PC-3 (cell line): ENCODE measurements around the gene KNG1. TPM values are rescaled to one million over a fixed set of nuclear protein-coding genes. Genes with fewer than 3 reads are reported as not detected.

Experiments
- ATAC-seq: fragments of 200-7000 bp; cut with Tn5 transposase; 2 replicates; pipeline ENCODE4 v1.9.1; 2020; ENCODE audit warnings: mild to moderate bottlenecking, moderate library complexity
- BruUV-seq: library from RNA; stranded (reverse); fragments of 400-500 nt; replicated peaks from 2 replicates; lab custom pipeline; 2021; lab: Mats Ljungman, UMichigan
- CTCF ChIA-PET: fragments of 300-600 bp; sonication (Branson Sonifier 250); formaldehyde crosslinking; loops from one replicate; lab custom pipeline; 2022; ENCODE audit warnings: antibody characterized with exemption; lab: Charles Lee
- POLR2A ChIA-PET: fragments of 300-600 bp; sonication (Branson Sonifier 250); formaldehyde crosslinking; loops from one replicate; lab custom pipeline; 2022; ENCODE audit warnings: antibody characterized with exemption; ENCODE audit not compliant: unreplicated experiment; lab: Charles Lee
- DNase-seq: peaks from one replicate; pipeline ENCODE4 v3.0.0-alpha.2; 2015
- H2AFZ ChIP-seq: fragments of 300-600 bp; sonication (generic); 2 replicates; pipeline ENCODE4 v1.6.0; 2016; ENCODE audit warnings: antibody characterized with exemption, low read length
- H3F3A ChIP-seq: fragments of 300-600 bp; sonication (generic); one replicate; pipeline ENCODE4 v1.6.0; 2017; ENCODE audit warnings: antibody characterized with exemption, low read length, control low read depth, mild to moderate bottlenecking; ENCODE audit not compliant: unreplicated experiment
- H3K27ac ChIP-seq: fragments of 300-600 bp; sonication (generic); 2 replicates; pipeline ENCODE4 v1.5.1; 2016; ENCODE audit warnings: mild to moderate bottlenecking, low read length
- H3K27me3 ChIP-seq: fragments of 300-600 bp; sonication (generic); 2 replicates; pipeline ENCODE4 v1.6.1; 2016; ENCODE audit warnings: low read length, mixed read lengths
- H3K36me3 ChIP-seq: fragments of 300-600 bp; sonication (generic); 2 replicates; pipeline ENCODE4 v1.6.1; 2016; ENCODE audit warnings: low read depth, mixed run types, low read length, mixed read lengths
- H3K4me1 ChIP-seq: fragments of 300-600 bp; sonication (generic); 2 replicates; pipeline ENCODE4 v1.5.1; 2016; ENCODE audit warnings: low read length; ENCODE audit not compliant: insufficient read depth
- H3K4me2 ChIP-seq: fragments of 300-600 bp; sonication (generic); 2 replicates; pipeline ENCODE4 v1.6.0; 2016; ENCODE audit warnings: low read length
- H3K4me3 ChIP-seq: fragments of 300-600 bp; sonication (generic); 2 replicates; pipeline ENCODE4 v1.5.1; 2016; ENCODE audit warnings: mild to moderate bottlenecking, low read length, mixed read lengths
- H3K79me2 ChIP-seq: fragments of 300-600 bp; sonication (generic); 2 replicates; pipeline ENCODE4 v1.6.1; 2017; ENCODE audit warnings: low read length, mixed read lengths
- H3K9ac ChIP-seq: fragments of 300-600 bp; sonication (generic); 2 replicates; pipeline ENCODE4 v1.6.0; 2016; ENCODE audit warnings: mild to moderate bottlenecking, low read length
- H3K9me2 ChIP-seq: fragments of 300-600 bp; sonication (generic); replicated peaks from 2 replicates; pipeline ENCODE4 v1.6.1; 2016; ENCODE audit warnings: mixed run types, low read length, mixed read lengths
- H3K9me3 ChIP-seq: fragments of 300-600 bp; sonication (generic); 2 replicates; pipeline ENCODE4 v1.6.1; 2016; ENCODE audit warnings: low read length, mixed read lengths
- H4K20me1 ChIP-seq: fragments of 300-600 bp; sonication (generic); 2 replicates; pipeline ENCODE4 v1.6.1; 2016; ENCODE audit warnings: low read length, mixed read lengths
- CTCF ChIP-seq: fragments of 300-600 bp; sonication (generic); conservative IDR thresholded peaks from 2 replicates; pipeline ENCODE4 v1.5.1; 2017; ENCODE audit warnings: antibody characterized with exemption, low read depth, mild to moderate bottlenecking, low read length
- EZH2 ChIP-seq: fragments of 300-600 bp; sonication (generic); IDR thresholded peaks from one replicate; pipeline ENCODE4 v1.6.1; 2017; ENCODE audit warnings: antibody characterized with exemption, mild to moderate bottlenecking, low read length; ENCODE audit not compliant: unreplicated experiment
- EZH2phosphoT487 ChIP-seq: fragments of 300-600 bp; sonication (generic); IDR thresholded peaks from 2 replicates; pipeline ENCODE4 v1.6.1; 2018; ENCODE audit warnings: mild to moderate bottlenecking, antibody characterized with exemption, low read length, borderline replicate concordance
- intact Hi-C: fragments of 100-400 bp; cut with micrococcal nuclease; formaldehyde crosslinking; loops from 2 replicates; pipeline ENCODE4 v1.9.0; 2023
- total RNA-seq: library from RNA; depleted of rRNA; stranded (reverse); fragments of >200 nt; gene quantifications from 2 replicates; pipeline ENCODE4 v1.2.3, GENCODE V29; 2014

The KNG1 gene
- total RNA-seq, 1 experiment from 2014 or later, result not detected

DNA sequence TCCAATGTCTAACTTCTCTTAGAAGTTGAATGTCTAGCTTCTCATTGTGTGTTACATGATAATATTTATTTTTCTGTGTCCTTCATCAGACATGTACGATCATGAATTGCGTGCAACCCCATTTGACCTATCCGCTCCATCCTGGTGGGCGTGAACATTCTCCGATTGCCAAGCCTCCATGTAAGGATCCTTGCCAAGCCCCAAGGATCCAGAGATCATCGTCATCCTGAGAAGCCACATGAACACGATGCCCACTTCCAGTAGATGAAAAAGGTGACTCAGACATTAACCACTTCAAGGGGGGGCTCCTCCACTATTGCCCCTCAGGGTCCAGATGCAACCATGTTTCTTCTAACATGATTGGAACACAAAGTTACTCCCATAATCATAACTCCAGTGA is 25.5 kb upstream of the KNG1 start:
- H3K79me2 ChIP-seq, result no peaks in the 10 kb centered on the region
- no TSS peak for BruUV-seq
- no peaks in the 10 kb centered on the region for H3K9me3 ChIP-seq
- intact Hi-C loops, result no loop called here
- no peak for TF ChIP-seq EZH2
- no peak for TF ChIP-seq CTCF
- TF ChIP-seq EZH2phosphoT487, result no peak
- no peak overlapping the region for H3K4me2 ChIP-seq
- H4K20me1 ChIP-seq, result no peaks in the 10 kb centered on the region
- POLR2A ChIA-PET, result no interaction called here
- H3K4me1 ChIP-seq, result peaks cover 29% of the 10 kb centered on the region
- no peak overlapping the region for H2AFZ ChIP-seq
- H3K27me3 ChIP-seq, result no peaks in the 10 kb centered on the region
- H3K9me2 ChIP-seq, result no peaks in the 10 kb centered on the region; the same call in 1 of the 2 replicates
- H3K4me3 ChIP-seq, result no peak overlapping the region
- CTCF ChIA-PET, result no interaction called here
- H3K36me3 ChIP-seq, result no peaks in the 10 kb centered on the region
- H3K9ac ChIP-seq, result no peak overlapping the region
- ATAC-seq (no peak), DNase-seq (no peak)
- H3F3A ChIP-seq, result no peaks in the 10 kb centered on the region
- H3K27ac ChIP-seq, result no peak overlapping the region

- CTCF ChIA-PET, result no interaction called here
Measured at GRCh38 chr3:186693843-186694242, 23.3 kb upstream of the KNG1 start.

More at GRCh38 chr3:186693843-186694242, 23.3 kb upstream of the KNG1 start:
- POLR2A ChIA-PET, result no interaction called here
- Histone ChIP-seq H3K9me3 (no peaks in the 10 kb centered on the region), H2AFZ (no peak overlapping the region), H3F3A (no peaks in the 10 kb centered on the region), H3K27ac (peak overlapping the region; percentile 78), H3K27me3 (no peaks in the 10 kb centered on the region), H3K4me2 (no peak overlapping the region), H3K36me3 (no peaks in the 10 kb centered on the region), H3K9ac (no peak overlapping the region), H3K9me2 (no peaks in the 10 kb centered on the region; the same call in 1 of the 2 replicates), H4K20me1 (no peaks in the 10 kb centered on the region), H3K4me1 (peaks cover 29% of the 10 kb centered on the region), H3K4me3 (no peak overlapping the region), H3K79me2 (no peaks in the 10 kb centered on the region)
- TF ChIP-seq EZH2, result no peak
- TF ChIP-seq CTCF, result no peak
- TF ChIP-seq EZH2phosphoT487, result no peak
- peak; percentile 9 for DNase-seq
- no TSS peak for BruUV-seq
- intact Hi-C loops, result no loop called here
- peak; percentile 9; the same call in 1 of the 2 replicates for ATAC-seq
